Measurements from ENCODE around the gene DCDC2. TPM values are rescaled to one million over a fixed set of nuclear protein-coding genes. Genes with fewer than 3 reads are reported as not detected.

Gene DCDC2
- total RNA-seq, 3 donors from 2014 or later, result 0.44 to 3.2 (median 2.6) TPM

GRCh38 chr6:24229696-24230405 is 128.0 kb downstream of the DCDC2 start:
- ATAC-seq, result no peak
- H3K36me3 ChIP-seq (ENCODE audit: low read depth), result no peaks in the 10 kb centered on the region
- no peak overlapping the region for H3K4me3 ChIP-seq
- intact Hi-C loops (cut with DNase I, micrococcal nuclease), result no loop called here
- no peak for TF ChIP-seq CTCF (IDR thresholded peaks at IDR 0.05)
- no peak for DNase-seq
- H3K9me3 ChIP-seq, result no peaks in the 10 kb centered on the region
- H3K4me1 ChIP-seq (ENCODE audit: low read depth), result no peaks in the 10 kb centered on the region

GRCh38 chr6:24228681-24229255 is 129.1 kb downstream of the DCDC2 start:
- peak; percentile 17 for ATAC-seq
- TF ChIP-seq CTCF (IDR thresholded peaks at IDR 0.05), result no peak
- Histone ChIP-seq H3K4me1 (ENCODE audit: low read depth) (no peaks in the 10 kb centered on the region), H3K9me3 (no peaks in the 10 kb centered on the region), H3K4me3 (no peak overlapping the region), H3K36me3 (ENCODE audit: low read depth) (no peaks in the 10 kb centered on the region)
- DNase-seq, result no peak
- intact Hi-C loops (cut with DNase I, micrococcal nuclease), result no loop called here

GRCh38 chr6:24228123-24228522 is 129.7 kb downstream of the DCDC2 start:
- Histone ChIP-seq H3K9me3 (no peaks in the 10 kb centered on the region), H3K4me1 (ENCODE audit: low read depth) (no peaks in the 10 kb centered on the region), H3K36me3 (ENCODE audit: low read depth) (no peaks in the 10 kb centered on the region), H3K4me3 (no peak overlapping the region)
- intact Hi-C loops (cut with DNase I, micrococcal nuclease), result no loop called here
- ATAC-seq (no peak), DNase-seq (no peak)
- no peak for TF ChIP-seq CTCF (IDR thresholded peaks at IDR 0.05)

GRCh38 chr6:24227556-24227955 is 130.3 kb downstream of the DCDC2 start:
- Histone ChIP-seq H3K4me1 (ENCODE audit: low read depth) (no peaks in the 10 kb centered on the region), H3K4me3 (no peak overlapping the region), H3K36me3 (ENCODE audit: low read depth) (no peaks in the 10 kb centered on the region), H3K9me3 (no peaks in the 10 kb centered on the region)
- no peak for TF ChIP-seq CTCF (IDR thresholded peaks at IDR 0.05)
- intact Hi-C loops (cut with DNase I, micrococcal nuclease), result no loop called here
- no peak for DNase-seq
- ATAC-seq, result no peak

- no peak for TF ChIP-seq CTCF (IDR thresholded peaks at IDR 0.05)
These were observed 131.3 kb downstream of the DCDC2 start for GRCh38 chr6:24226541-24226940.

More at GRCh38 chr6:24226541-24226940, 131.3 kb downstream of the DCDC2 start:
- no peak for ATAC-seq
- Histone ChIP-seq H3K36me3 (ENCODE audit: low read depth) (no peaks in the 10 kb centered on the region), H3K4me1 (ENCODE audit: low read depth) (no peaks in the 10 kb centered on the region), H3K4me3 (no peak overlapping the region), H3K9me3 (no peaks in the 10 kb centered on the region)
- intact Hi-C loops (cut with DNase I, micrococcal nuclease), result no loop called here
- no peak for DNase-seq
